Subcutaneous adipose tissue (tissue), 4 donors: ENCODE results near the gene BRSK2. TPM values are rescaled to one million over a fixed set of nuclear protein-coding genes. Genes with fewer than 3 reads are reported as not detected.

Experiments used
- total RNA-seq, 4 donors: library from RNA; depleted of rRNA; stranded (reverse); fragments of >200 nt; gene quantifications; one replicate each; pipeline ENCODE4 v1.1.0, GENCODE V29; 2016
- TF ChIP-seq, protein P1 (sequence below): fragments of 450-650 bp; IDR thresholded peaks from one replicate; pipeline ENCODE4 v1.5.1; 2016; ENCODE audit warnings: low read depth, mild to moderate bottlenecking, control low read depth, antibody characterized with exemption, moderate library complexity

The BRSK2 gene
- total RNA-seq, 4 donors from 2014 or later = 0.22 to 0.49 TPM; not detected in 2

GRCh38 chr11:1396375-1396841, 6.7 kb downstream of the BRSK2 start:
- TF ChIP-seq, protein P1, sequence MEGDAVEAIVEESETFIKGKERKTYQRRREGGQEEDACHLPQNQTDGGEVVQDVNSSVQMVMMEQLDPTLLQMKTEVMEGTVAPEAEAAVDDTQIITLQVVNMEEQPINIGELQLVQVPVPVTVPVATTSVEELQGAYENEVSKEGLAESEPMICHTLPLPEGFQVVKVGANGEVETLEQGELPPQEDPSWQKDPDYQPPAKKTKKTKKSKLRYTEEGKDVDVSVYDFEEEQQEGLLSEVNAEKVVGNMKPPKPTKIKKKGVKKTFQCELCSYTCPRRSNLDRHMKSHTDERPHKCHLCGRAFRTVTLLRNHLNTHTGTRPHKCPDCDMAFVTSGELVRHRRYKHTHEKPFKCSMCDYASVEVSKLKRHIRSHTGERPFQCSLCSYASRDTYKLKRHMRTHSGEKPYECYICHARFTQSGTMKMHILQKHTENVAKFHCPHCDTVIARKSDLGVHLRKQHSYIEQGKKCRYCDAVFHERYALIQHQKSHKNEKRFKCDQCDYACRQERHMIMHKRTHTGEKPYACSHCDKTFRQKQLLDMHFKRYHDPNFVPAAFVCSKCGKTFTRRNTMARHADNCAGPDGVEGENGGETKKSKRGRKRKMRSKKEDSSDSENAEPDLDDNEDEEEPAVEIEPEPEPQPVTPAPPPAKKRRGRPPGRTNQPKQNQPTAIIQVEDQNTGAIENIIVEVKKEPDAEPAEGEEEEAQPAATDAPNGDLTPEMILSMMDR = no peak

DNA sequence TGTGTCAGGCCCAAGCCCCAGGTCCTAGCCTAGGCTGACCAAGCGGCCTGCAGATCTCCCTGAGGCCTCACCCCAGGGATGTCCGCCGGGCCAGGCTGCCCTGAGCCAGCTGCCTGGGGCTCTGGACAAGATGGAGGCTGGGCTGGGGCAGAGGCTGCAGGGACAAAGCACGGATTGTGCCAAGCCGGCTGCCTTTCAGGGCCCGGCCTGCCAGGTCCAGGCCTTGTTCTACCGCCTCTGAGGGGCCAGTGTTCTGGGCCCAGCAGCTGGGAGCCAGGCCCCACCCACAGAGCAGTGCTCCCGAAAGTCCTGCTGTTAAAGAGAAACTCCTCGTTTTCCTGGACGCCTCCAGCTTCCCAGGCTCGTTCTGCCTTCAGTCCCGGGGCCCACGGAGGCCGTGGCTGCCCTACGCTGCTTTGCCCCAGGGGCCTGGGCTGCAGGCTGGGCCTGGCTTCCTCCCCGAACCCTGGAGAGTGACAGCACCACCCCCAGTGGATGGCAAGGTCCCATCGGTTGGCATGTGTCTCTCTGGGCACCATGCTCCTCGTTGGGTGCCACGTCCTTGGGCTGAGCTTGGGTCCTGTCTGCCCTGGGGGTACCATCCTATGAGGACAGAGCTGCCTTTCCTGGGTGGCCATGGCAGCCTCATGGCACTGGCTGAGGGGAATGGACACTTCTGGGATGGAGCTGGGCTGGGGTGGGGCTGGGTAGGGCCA, 7.6 kb downstream of the BRSK2 start:
- TF ChIP-seq, protein P1 = no peak

GRCh38 chr11:1397862-1398527, 8.3 kb downstream of the BRSK2 start:
- TF ChIP-seq, protein P1 = no peak

GRCh38 chr11:1398528-1399235, 8.9 kb downstream of the BRSK2 start:
- TF ChIP-seq, protein P1 = no peak

DNA sequence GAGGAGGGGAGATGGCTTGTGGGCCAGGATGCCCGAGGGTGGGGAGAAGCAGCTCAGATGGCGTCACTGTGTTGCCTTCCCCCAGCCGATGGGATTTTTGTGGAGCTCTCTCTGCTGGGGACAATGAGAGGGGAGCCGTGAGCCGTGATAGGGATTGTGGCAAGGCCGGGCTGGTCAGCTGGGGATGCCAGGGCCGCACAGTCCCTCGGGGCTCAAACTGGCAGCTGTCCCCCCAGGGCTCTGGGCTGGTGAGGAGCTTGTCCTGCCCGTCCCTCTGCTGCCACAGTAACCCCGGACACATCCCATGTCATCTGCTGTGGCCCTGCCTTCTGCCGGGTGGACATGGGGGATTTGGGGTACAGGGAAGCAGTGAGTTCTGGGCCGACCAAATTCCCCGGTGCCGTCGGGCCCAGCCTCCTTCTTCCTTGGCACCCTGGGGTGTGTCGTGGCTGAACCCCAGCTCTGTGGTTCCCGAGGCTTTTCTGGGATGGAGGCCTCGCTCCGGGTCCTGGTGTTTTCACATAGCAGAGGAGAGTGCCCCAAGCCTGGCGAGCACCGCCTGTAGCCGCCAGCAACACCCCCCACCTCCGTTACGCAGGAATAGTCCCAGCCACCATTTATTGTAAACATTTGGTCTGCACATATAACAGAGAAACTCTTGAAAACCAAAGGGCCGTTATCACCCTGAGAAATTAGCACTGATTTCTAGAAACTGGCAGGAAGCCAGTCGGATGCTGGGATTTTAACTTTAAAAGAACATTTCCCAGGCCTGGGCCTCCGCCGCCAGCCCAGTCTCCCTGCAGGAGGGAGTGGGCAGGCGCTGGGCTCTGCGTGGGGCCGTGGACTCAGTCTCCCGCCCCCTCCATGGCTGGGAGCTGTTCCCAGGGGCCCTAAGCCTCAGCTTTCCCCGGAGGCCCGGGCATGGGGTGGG, 9.9 kb downstream of the BRSK2 start:
- TF ChIP-seq, protein P1 = no peak

DNA sequence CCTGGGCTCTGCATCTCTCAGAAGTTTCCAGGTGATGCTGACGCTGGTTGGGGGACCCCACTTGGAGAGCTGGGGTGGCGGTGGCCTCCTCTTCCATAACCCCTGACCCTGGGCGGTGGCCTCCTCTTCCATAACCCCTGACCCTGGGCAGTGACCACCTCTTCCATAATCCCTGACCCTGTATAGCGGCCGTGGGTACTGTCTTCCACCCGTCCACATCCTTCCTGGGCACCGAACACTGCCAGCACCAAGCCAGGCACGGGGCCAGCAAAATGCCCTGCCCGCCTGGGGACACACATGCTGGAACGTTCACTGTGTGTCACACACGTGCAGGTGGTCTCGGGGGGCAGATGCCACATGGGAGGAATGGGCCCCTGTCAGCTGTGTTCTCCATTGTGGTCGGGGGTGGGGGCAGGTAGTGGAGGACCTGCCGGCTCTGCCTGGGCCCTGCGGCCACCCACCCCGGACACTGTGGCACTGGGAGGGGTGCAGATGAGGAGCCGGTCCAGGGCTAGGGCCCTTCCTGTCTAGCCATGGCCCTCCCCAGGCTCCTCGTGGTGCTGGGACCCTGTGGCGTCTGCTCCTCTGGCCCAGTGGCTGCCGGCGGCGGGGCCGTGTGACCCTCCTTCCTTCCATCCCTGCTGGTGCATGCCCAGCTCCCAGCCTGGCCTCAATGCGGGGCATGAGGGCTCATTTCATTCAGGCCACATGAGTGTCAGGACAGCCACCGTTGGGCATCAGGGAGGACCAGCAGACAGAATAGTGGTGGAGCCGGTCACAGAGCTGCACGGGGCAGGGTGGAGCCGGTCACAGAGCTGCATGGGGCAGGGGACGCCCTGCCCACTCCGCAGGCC, 10.8 kb downstream of the BRSK2 start:
- TF ChIP-seq, protein P1 = no peak
